ENCODE data around the gene C12orf43.

Gene C12orf43

DNA sequence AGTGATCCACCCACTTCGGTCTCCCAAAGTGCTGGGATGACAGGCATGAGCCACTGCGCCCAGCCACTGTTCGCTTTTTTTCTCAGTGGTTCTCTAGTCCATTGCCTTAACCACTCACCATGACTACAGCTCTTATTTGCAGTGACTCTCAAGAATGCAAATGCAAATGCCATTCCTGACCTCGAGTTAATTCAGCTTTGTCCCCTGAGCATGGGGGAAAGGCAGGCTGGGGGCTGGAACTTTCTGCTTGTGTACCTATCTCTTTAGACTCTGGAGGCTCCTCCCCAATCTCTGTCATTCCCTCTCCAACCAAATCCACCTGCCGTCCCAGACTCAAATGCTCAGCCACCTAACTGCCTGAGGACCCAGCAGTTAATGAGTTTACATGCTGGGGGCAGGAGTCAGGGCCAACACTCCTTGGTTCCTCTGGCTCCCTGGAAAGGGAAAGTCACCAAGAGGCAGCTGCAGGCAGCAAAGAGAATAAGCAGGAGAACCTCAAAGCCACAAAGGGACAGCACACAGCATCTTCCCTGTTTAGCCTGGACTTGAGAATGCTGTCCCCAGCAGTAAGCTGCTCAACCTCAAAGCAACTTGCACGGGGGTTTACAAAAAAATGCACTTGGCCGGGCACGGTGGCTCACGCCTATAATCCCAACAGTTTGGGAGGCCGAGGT, 43.3 kb downstream of the C12orf43 start:
- no peak for DNase-seq

DNA sequence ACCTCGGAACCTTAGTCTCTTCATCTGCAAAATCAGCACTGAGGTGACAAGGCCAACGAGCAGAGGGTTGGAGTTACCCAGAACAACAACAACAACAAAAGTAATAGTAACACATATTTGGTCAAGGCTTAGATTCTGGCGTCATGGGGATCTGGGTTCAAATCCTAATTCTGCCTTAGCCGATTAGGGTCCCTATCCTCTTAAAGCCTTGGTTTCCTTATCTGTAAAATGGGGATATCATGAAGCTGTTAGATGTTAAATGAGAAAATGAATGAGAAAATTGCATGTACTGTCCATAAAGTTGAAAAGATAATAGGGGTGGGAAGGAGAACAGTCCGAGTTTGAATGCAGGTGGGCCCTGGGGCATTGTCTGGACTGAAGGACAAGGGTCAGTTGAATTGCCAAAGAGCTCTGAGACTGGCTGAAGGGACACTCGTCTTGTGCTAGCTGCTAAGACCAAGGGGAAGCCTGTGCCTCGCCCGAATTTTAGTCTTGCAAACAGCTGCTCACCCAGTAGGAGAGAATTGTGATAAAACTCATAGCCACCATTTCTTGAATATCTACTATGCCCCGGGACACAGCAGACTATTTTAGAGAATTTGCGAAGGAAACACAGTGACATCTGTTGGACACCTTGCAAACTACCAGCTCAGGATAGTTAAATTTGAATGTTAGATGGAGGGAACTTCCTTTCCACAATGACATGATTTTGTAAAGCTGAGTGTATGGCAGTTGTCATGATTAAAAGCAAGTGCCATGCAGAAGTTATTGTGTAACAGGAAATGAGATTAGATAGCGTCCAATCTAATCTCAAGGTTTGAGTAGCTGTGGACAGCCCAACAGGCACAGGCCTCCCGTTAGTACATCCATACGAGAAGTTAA, 44.7 kb downstream of the C12orf43 start:
- DNase-seq: peak; percentile 48

DNA sequence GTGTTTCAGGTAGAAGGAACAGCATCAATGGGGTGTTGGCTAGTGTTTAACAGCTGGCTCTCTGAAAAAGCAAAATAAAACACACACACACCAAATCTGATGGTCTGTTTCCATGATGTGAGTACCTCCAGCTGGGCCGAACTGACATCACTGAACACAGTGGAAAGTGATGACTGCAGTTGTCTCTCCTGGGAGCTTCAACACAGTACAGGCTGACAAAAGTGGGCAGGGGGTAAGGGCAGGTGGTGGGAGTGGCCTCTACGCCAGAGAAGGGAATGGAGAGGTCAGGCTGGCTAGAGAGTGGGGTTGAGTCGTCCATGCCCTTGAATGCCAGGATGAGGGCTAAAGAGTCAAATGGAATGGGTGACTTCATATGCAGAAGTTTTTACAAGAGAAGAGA, 46.0 kb downstream of the C12orf43 start:
- no peak for DNase-seq

DNA sequence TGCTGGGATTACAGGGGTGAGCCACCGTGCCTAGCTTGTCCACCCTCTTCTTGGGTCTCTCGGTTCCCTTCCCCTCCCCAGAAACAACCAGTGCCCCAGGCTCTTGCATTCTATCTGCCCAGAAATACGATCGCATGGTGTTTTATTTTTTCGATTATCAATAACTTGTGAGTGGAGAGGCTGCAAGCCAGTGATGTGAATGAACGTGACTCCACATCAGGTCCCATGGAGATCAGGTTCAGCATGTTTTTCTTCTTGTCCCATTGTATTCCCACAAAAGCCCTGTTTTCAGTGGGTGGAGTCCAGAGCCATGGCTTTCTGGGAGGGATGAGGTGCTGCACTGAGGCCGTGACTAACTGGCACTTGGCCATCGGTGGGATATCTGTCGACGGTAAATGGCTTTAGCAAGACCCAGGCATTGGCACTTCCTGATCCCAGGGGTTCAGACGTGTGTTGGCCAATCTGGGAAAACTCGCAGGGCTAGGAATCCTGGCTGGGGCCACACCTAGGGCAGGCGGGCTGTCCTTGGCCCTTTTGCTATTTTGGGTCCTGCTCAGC, 50.7 kb downstream of the C12orf43 start:
- no peak for DNase-seq

DNA sequence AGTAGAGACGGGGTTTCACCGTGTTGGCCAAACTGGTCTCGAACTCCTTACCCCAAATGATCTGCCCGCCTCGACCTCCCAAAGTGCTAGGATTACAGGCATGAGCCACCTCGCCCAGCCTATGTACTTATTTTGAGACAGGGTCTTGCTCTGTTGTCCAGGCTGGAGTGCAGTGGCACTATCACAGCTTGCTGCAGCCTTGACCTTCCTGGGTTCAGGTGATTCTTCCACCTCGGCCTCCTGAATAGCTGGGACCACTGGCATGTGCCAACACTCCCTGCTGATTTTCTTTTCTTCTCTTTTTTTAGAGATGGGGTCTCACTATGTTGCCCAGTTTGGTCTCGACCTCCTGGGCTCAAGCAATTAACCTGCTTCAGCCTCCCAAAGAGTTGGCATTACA, 52.0 kb downstream of the C12orf43 start:
- no peak for DNase-seq

DNA sequence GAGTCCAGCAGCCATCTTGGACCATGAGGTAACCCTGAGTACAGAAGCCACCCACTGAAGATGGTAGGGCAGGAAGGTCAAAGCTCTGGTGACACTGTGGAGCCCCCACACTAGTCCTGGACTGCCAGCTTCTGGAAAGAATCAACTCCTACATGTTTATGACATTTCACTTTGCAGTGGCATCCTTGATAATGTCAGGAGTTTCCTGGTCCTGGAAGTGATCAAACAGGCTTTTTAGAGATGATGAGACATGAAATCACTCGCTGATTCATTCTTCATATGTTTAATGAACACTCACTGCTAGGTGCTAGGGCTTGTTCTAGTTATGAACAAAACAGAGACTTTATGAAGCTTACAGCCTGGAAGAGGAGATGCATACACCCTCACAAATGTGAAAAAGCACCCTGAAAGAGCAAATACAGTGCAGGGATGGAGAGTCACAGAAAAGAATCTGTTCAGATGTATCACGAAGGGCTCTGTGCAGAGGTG, 53.7 kb downstream of the C12orf43 start:
- no peak for DNase-seq

DNA sequence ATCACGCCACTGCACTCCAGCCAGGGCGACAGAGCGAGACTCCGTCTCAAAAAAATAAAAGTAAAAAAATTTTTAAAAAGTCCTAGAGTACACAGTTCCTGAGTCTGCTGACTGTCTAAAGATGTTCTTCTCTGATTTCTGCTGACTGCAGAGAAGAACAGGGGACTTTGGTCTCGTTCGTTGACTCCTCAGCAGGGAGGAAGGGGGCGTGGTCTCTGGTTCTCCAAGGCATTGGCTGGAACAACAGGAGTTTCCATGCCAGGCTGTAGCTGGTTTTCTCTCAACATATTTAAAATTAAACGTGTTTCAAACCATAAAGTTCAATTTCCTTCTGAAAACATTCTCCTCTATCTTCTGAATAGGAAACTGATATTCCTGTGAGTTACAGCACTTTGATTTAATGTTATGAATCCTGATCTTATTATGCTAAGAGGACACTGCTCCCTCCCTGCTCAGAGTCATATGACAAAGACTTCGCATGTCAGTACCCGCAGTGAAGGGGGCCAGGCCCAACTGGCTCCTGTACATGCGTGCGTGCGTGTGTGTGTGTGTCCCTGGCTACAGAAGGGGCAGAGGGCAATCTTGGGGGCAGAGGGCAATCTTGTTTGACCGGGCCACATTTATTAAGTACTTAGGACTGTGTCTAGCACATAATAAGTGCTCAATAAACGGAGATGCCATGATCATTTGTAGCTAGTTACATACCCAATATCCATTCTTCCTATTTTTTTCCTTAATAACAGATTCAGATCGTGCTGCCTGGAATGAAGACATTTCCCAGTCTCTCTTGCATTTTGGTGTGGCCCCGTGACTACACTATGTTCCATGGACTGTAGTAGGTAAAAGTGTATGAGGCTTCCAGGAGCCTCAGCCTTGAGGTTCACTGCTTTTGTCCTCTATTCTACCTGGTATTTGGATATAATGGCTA, 54.4 kb downstream of the C12orf43 start:
- DNase-seq: no peak

DNA sequence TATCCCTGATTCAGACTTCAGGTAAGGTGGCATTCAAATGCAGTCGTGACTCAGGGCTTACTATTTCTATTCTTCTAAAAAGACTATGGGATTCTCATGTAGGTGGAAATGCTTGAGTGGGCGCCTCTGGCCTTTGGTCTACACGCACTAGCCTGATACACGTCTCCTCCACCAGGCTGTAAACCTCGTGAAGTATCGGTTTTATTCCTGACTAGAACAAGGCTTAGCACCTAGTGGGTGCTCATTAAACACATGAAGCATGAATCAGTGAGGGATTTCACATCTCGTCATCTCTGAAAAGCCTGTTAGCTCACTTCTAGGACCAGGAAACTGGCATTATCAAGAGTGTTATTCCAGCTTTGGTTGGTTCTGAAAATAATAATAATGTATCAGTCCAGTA, 55.6 kb downstream of the C12orf43 start:
- no peak for DNase-seq

DNA sequence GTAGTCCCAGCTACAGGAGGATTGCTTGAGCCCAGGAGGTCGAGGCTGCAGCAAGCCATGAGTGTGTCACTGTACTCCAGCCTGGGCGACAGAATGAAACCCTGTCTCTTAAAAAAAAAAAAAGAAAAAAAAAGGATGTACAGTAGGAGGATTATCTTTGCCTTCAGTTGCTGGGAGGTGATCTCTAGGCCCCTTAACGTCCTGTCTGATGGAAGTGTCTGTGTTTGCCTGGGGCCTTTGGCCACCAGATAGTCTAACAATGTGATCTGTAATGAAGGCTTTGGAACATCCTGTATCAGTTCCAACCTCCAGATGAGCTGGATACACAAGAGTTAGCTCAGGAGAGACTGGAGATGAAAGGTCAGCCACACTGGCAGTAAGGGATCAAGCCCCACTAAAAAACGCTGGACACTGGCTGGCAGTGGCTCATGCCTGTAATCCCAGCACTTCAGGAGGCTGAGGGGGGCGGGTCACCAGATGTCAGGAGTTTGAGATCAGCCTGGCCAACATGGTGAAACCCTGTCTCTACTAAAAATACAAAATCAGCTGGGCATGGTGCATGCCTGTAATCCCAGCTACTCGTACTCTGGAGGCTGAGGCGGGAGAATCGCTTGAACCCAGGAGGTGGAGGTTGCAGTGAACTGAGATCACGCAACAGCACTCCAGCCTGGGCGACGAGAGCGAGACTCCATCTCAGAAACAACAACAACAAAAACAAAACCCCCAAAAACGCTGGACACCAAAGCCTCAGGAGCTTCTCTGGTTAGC, 57.0 kb downstream of the C12orf43 start:
- no peak for DNase-seq

DNA sequence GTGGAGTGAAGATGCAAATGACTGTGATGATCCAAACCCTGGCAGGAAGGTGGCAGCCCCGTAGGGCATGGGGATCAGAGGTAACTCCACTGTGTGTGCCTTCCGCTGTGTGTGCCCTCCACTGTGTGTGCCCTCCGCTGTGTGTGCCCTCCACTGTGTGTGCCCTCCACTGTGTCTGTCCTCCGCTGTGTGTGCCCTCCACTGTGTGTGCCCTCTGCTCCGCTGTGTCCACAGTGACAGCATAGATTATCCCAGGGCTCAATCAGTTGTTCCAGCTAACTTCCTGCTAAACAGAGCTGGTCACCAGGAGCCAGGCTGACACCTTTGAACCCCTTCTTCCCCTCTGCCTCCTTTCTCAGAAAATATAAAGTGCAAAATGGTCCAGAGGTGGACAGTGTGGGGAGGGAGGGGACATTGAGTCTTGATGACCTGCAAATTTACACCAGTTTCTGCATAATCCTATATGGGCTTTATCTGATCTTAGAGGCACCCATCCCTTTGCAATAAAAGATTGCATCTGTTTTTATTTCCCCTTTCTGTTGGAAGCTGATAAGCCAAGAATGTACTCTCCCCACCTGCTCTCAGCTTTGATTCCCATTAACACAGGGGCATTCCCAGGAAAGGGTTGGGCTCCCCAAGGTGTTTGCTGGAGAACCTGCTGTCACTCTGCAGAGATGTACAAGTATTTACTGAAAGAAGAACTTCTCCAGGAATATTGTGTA, 59.5 kb downstream of the C12orf43 start:
- no peak for DNase-seq

DNA sequence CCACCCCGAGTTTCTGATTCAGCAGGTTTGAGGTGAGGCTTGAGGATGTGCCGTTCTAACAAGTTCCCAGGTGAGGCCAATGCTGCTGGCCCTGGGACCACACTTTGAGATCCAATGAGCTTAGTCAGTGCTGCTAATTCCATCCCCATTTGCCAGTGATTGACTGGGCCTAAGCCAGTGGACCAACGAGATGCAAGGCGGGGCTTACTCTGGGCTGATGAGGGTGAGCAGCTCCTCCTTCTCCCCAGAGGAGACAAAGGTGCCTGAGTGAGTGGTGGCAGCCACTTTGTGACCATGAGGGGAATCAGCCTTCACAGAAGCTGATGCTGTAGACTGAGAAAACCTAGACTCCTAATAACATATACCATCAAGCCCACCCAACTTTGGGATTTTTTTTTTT, 61.1 kb downstream of the C12orf43 start:
- DNase-seq: no peak

DNA sequence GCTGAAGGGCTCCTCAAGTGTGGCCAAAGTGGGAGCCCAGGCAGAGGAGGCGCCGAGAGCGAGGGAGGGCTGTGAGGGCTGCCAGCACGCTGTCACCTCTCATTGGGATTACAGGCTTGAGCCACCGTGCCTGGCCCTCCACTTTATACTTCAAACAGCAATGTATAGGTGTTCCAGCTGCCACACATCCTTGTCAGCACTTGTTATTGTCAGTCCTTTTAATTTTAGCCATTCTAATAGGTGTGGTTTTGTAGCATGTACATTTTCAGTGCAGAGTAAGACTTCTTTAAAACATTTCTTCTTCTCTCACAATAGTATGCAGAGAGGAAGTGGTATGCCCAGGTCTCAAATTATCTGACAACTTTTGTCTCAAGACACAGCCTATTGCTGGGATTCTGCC, 65.5 kb downstream of the C12orf43 start:
- no peak for DNase-seq
